Caco-2 (cell line): Measurements from ENCODE around the gene DERL3. TPM values are rescaled to one million over a fixed set of nuclear protein-coding genes. Genes with fewer than 3 reads are reported as not detected.

Source experiments
- BruUV-seq: library from RNA; stranded (reverse); fragments of 400-500 nt; replicated peaks from 2 replicates; lab custom pipeline; 2021; lab: Mats Ljungman, UMichigan
- CTCF ChIA-PET: fragments of 300-600 bp; sonication (Branson Sonifier 250); formaldehyde crosslinking; loops from one replicate; lab custom pipeline; 2022; ENCODE audit warnings: antibody characterized with exemption; lab: Charles Lee
- POLR2A ChIA-PET: fragments of 300-600 bp; sonication (Branson Sonifier 250); formaldehyde crosslinking; loops from one replicate; lab custom pipeline; 2022; ENCODE audit warnings: antibody characterized with exemption; lab: Charles Lee
- DNase-seq, 2 experiments: peaks; one replicate each; pipeline versions ENCODE4 v3.0.0 to v3.0.0-alpha.2; 2020 to 2022
- H3K27me3 ChIP-seq: replicated peaks from 2 replicates; pipeline ENCODE4 v1.6.0; 2011; ENCODE audit warnings: low read length; ENCODE audit not compliant: control insufficient read depth, insufficient read depth
- H3K36me3 ChIP-seq: 2 replicates; pipeline ENCODE4 v1.5.1; 2011; ENCODE audit warnings: low read length; ENCODE audit not compliant: control insufficient read depth, insufficient read depth
- H3K4me1 ChIP-seq: fragments of 250-450 bp; sonication (Bioruptor Pico); 2 replicates; pipeline ENCODE4 v1.5.1; 2020; ENCODE audit warnings: mild to moderate bottlenecking
- H3K4me3 ChIP-seq: 2 replicates; pipeline ENCODE4 v1.5.1; 2011; ENCODE audit warnings: low read depth, mild to moderate bottlenecking, control low read depth, low read length
- H3K9me3 ChIP-seq: fragments of 250-450 bp; sonication (Bioruptor Pico); 2 replicates; pipeline ENCODE4 v1.5.1; 2020; ENCODE audit warnings: mild to moderate bottlenecking, moderate library complexity
- H3K27ac Mint-ChIP-seq: one replicate; pipeline ENCODE4 v1.8.0; 2022; ENCODE audit warnings: mixed read lengths; ENCODE audit not compliant: unreplicated experiment
- H3K27me3 Mint-ChIP-seq: one replicate; pipeline ENCODE4 v1.8.0; 2022; ENCODE audit warnings: mixed read lengths; ENCODE audit not compliant: insufficient read depth, unreplicated experiment
- H3K36me3 Mint-ChIP-seq: one replicate; pipeline ENCODE4 v1.8.0; 2022; ENCODE audit warnings: mild to moderate bottlenecking, mixed read lengths; ENCODE audit not compliant: insufficient read depth, unreplicated experiment
- H3K4me1 Mint-ChIP-seq: one replicate; pipeline ENCODE4 v1.8.0; 2022; ENCODE audit warnings: low read depth, mixed read lengths; ENCODE audit not compliant: unreplicated experiment
- H3K4me3 Mint-ChIP-seq: one replicate; pipeline ENCODE4 v1.8.0; 2022; ENCODE audit warnings: mild to moderate bottlenecking, moderate library complexity, mixed read lengths; ENCODE audit not compliant: unreplicated experiment
- H3K9me3 Mint-ChIP-seq: one replicate; pipeline ENCODE4 v1.8.0; 2022; ENCODE audit warnings: mixed read lengths; ENCODE audit not compliant: unreplicated experiment
- CTCF ChIP-seq, 2 experiments: fragments of 200-600 bp in 1 of 2; IDR thresholded peaks; 1 replicate in 1 of 2; 2 replicates in 1 of 2; pipeline versions ENCODE4 v1.5.1 to v1.8.0; 2011 to 2022; ENCODE audit warnings: antibody characterized with exemption in 1 of 2, control low read depth in 1 of 2, inconsistent platforms in 1 of 2, low read depth in 1 of 2, low read length in 1 of 2, mild to moderate bottlenecking in 1 of 2, moderate library complexity in 1 of 2; ENCODE audit not compliant: insufficient read depth in 1 of 2, severe bottlenecking in 1 of 2, unreplicated experiment in 1 of 2
- intact Hi-C: fragments of 100-400 bp; cut with micrococcal nuclease; formaldehyde crosslinking; loops from one replicate; pipeline ENCODE4 v1.10.0; 2022; ENCODE audit not compliant: unreplicated experiment
- total RNA-seq: library from RNA; stranded (reverse); gene quantifications from 2 replicates; pipeline ENCODE4 v1.2.3, GENCODE V29; 2022

The DERL3 gene
- total RNA-seq, 1 experiment from 2014 or later: 4.4 TPM

- no peak overlapping the region for H3K27ac Mint-ChIP-seq
- intact Hi-C loops: loop anchor here (5.0 kb wide), 1 partner anchor 307 kb away; no protein-coding TSS in a partner anchor
- H3K4me3 Mint-ChIP-seq: peak overlapping the region; percentile 40
- peaks cover 8% of the 10 kb centered on the region for H3K4me1 ChIP-seq
- ChIA-PET CTCF (interaction anchor here (0.6 to 1.5 kb wide), 16 partner anchors 9 to 242 kb away, joined by 3 to 39 read pairs (median 4); partner anchors contain the start of genes CHCHD10, MIF, MMP11 and SLC2A11), POLR2A (interaction anchor here (0.6 kb wide), 2 partner anchors 8 to 79 kb away, joined by 3 to 5 read pairs; partner anchors contain the start of gene SLC2A11)
- no peaks in the 10 kb centered on the region for H3K36me3 ChIP-seq
- no peaks in the 10 kb centered on the region for H3K9me3 ChIP-seq
- H3K4me3 ChIP-seq: no peak overlapping the region
- no peaks in the 10 kb centered on the region for H3K27me3 ChIP-seq
- peak; percentile 92 to 96 for TF ChIP-seq CTCF (IDR thresholded peaks at IDR 0.05; ENCODE audit: insufficient read depth in 1 of 2, low read depth in 1 of 2, low read length in 1 of 2, severe bottlenecking in 1 of 2, unreplicated experiment in 1 of 2)
- no peaks in the 10 kb centered on the region for H3K4me1 Mint-ChIP-seq
- no peaks in the 10 kb centered on the region for H3K27me3 Mint-ChIP-seq
- peaks cover 6% of the 10 kb centered on the region for H3K36me3 Mint-ChIP-seq
- no peaks in the 10 kb centered on the region for H3K9me3 Mint-ChIP-seq
- DNase-seq: peak; percentile 85 to 95
- BruUV-seq: no TSS peak
These were observed 10.5 kb upstream of the DERL3 start for GRCh38 chr22:23849009-23850006.

GRCh38 chr22:23847991-23848864 is 9.4 kb upstream of the DERL3 start:
- H3K4me3 ChIP-seq: no peak overlapping the region
- BruUV-seq: no TSS peak
- Mint-ChIP-seq H3K4me3 (no peak overlapping the region), H3K36me3 (peaks cover 6% of the 10 kb centered on the region), H3K27ac (no peak overlapping the region), H3K9me3 (no peaks in the 10 kb centered on the region), H3K27me3 (no peaks in the 10 kb centered on the region), H3K4me1 (no peaks in the 10 kb centered on the region)
- ChIA-PET POLR2A (interaction anchor here (0.6 kb wide), 1 partner anchor 9 kb away, joined by 4 read pairs; the partner anchor contains the start of gene SLC2A11), CTCF (interaction anchor here (1.0 kb wide), 1 partner anchor 73 kb away, joined by 5 read pairs; no protein-coding TSS in a partner anchor)
- TF ChIP-seq CTCF (IDR thresholded peaks at IDR 0.05; ENCODE audit: insufficient read depth in 1 of 2, low read depth in 1 of 2, low read length in 1 of 2, severe bottlenecking in 1 of 2, unreplicated experiment in 1 of 2): no peak
- intact Hi-C loops: loop anchor here (5.0 kb wide), 1 partner anchor 306 kb away; no protein-coding TSS in a partner anchor
- H3K27me3 ChIP-seq: no peaks in the 10 kb centered on the region
- no peaks in the 10 kb centered on the region for H3K36me3 ChIP-seq
- H3K4me1 ChIP-seq: peaks cover 8% of the 10 kb centered on the region
- DNase-seq: no peak
- no peaks in the 10 kb centered on the region for H3K9me3 ChIP-seq
